Fibroblast of pulmonary artery (primary cell): ENCODE measurements around the gene KPNA5.

Experiments
- DNase-seq: peaks from one replicate; pipeline ENCODE4 v3.0.0-alpha.2; 2010; ENCODE audit warnings: low read depth
- H3K4me3 ChIP-seq: replicated peaks from 2 replicates; pipeline ENCODE4 v1.5.1; 2011; ENCODE audit warnings: low read depth, mild to moderate bottlenecking, control low read depth, low read length, moderate library complexity
- TF ChIP-seq, protein P1 (sequence below): IDR thresholded peaks from 2 replicates; pipeline ENCODE4 v1.5.1; 2011; ENCODE audit warnings: mild to moderate bottlenecking, control low read depth, low read length, inconsistent platforms; ENCODE audit errors: missing control alignments

The KPNA5 gene

DNA sequence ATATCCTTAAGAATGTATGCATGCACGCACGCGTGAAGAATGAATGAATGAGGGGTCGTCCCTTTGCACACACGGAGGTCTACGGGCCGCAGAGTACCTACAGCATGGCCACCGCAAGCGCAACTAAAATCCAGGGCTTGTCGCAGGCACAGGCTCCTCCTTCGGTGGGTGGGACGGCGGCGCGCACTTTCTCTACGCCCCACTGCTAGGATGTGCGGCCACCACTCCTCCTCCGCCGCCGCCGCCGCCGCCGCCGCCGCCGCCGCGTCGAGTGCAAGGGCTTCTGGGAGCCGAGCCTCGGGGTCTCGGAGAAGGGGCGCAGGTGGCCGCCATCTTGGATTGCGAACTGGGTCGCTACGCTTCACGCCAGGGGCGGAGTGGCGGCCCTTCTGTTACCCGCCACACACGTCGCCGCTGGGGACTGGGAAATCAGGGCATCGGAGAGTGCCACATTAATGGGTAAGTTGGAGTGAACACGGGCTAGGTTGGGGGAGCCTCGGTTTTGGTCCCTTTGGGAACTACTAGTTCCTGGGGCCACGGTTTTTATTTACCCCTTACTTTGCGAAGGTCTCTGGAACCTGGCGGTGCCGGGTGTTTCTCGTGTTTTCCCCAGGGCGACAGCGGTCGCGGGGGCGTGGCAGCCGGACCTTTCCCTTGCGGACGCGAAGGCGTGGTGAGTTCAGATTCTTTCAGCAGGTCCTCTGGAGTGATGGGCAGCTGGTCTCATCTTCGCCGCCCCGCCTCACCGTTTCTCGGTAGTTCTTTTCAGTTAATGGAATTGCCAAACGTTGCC is at the start of gene KPNA5:
Gene KPNA5 (plus strand): TSS at position 332 of the 793 bp plus-strand sequence. CDS start 124 bp downstream, at position 456.
- peak within 1 kb of the TSS; percentile 89 for H3K4me3 ChIP-seq
- TF ChIP-seq, protein P1, sequence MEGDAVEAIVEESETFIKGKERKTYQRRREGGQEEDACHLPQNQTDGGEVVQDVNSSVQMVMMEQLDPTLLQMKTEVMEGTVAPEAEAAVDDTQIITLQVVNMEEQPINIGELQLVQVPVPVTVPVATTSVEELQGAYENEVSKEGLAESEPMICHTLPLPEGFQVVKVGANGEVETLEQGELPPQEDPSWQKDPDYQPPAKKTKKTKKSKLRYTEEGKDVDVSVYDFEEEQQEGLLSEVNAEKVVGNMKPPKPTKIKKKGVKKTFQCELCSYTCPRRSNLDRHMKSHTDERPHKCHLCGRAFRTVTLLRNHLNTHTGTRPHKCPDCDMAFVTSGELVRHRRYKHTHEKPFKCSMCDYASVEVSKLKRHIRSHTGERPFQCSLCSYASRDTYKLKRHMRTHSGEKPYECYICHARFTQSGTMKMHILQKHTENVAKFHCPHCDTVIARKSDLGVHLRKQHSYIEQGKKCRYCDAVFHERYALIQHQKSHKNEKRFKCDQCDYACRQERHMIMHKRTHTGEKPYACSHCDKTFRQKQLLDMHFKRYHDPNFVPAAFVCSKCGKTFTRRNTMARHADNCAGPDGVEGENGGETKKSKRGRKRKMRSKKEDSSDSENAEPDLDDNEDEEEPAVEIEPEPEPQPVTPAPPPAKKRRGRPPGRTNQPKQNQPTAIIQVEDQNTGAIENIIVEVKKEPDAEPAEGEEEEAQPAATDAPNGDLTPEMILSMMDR = no peak
- DNase-seq = peak; percentile 90

DNA sequence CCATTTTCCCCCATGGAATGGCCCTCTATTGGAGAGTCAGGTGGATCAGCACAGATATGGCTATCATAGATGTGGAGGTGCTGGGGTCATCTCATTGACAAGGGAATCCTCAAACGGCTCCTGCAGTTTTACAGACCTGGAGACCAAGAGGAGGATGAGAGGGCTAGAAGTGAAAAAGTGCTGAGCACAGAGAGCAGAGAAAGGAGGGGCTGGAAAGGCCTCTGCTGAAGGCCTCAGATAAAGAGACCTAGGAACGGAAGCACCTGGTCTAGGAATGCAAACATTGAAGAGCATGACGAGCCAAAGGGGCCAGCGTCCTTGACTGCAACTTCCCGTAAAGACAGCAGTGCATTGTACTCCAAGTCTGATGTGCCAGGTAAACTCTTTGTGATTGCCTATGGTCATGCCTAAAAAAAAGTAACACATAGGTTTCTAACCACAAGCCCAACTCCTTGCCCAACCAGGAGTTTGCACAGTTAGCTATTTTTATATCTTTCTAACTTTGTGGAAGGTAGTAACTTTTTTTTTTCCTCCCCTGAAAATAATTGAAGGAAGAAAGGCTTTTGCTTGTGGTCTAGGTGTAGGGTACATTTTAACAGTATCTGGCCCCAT is 49.5 kb upstream of the KPNA5 start:
- peak; percentile 39 for DNase-seq
- TF ChIP-seq, protein P1 = no peak
- H3K4me3 ChIP-seq = no peak overlapping the region

DNA sequence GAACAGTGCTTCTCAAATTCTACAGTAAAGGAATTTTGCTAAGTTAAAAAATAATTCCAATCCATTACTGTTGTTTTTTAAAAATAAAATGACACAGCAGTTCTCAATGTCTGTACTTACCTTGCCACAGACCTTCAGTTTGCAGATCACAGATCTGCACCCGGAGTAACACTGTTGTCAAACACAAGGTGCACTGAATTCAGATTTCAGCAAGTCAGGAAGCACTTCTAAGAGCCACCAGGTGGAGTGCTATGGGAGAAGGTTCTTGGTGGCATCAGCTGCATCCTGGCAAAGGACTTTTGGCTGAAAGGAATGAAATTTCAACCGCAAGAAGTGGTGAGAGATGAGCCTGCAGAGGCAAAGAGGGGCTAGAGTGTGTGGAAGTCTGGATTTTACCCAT is 47.3 kb upstream of the KPNA5 start:
- TF ChIP-seq, protein P1 = peak; percentile 27

DNA sequence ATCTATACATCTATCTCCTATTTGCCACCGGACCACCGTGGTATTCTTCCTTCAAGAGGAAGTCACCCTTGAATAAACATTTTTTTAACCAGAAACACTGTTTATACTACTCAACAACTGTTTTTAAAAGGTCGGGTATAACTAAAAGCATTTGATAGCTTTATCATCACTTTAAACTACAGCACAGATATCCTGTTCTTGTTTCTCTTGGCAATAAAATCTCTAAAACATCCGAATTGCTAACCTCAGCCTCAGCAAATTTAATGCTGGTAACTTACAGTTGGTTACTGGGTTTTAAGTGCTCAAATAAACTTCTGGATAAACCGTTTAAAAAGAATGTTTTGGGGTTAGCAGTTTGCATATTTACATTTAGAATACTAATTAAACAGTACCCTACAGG is 32.9 kb upstream of the KPNA5 start:
- no peak overlapping the region for H3K4me3 ChIP-seq
- DNase-seq = peak; percentile 24
- TF ChIP-seq, protein P1 = no peak

More for the DNA sequence above, 47.3 kb upstream of the KPNA5 start:
- no peak overlapping the region for H3K4me3 ChIP-seq
- no peak for DNase-seq

DNA sequence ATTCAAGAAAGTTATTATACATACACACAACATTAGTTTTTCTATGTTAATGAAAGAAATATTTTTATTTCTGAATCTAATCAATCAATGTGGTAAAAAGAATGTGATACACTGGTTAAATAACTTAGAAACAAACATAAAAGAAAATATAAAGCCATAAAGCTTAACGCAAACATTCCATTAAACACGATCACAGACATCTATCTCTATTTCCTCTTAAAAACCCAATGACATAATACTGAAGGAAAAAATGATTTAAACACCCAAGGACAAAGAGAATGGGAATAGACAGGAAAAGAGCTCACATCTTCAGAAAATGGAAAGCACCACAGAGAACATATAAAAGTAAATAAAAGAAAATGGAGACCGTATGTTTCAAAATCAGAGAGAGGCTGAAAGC is 31.9 kb upstream of the KPNA5 start:
- no peak for DNase-seq
- no peak overlapping the region for H3K4me3 ChIP-seq

DNA sequence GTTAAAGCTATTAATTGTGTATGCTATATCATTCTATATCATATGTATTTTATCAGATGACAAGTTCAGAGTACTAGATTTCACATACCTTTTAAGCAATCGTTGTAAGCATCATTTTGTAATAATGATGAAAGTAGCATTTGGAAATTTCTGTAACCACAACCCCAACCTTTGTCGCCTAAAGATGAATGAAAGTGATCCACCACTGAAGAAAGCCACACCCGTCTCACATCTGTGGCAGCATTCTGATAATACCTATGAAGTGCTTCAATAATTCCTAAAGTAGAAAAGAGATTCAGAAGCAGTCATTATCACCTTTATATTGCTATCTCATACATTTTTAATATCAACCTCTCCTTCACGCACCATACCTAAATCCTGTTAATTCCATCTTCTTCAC is 29.1 kb upstream of the KPNA5 start:
- TF ChIP-seq, protein P1 = no peak
- no peak for DNase-seq
- H3K4me3 ChIP-seq = no peak overlapping the region

More for the DNA sequence above, 31.9 kb upstream of the KPNA5 start:
- TF ChIP-seq, protein P1 = no peak
